ENCODE measurements around the gene IMP3.

DNA sequence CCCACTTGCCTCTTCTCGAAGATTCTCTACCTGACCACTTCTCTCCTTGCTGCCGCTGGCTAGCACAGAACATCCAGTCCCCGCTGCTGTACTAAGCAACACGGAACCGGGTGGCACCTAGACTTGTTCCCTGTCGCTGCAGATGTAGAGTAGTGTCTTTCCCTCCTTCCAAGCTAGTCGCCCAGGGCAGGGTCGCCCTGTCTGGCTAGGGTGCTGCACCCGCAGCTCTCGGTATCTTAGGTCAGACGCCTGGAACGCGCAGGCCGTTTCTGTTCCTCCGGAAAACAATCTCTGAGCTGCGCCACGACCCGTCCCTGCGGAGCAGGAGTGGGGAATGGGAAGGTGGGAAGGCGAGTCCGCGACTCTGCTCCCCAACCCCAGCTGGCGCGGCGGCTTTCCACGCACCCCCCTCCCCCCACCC, 6.9 kb upstream of the IMP3 start:
- TF ChIP-seq POLR2A (IDR thresholded peaks at IDR 0.05) (no peak), EP300 (IDR thresholded peaks at IDR 0.05) (peak; percentile 73), POLR2AphosphoS5 (IDR thresholded peaks at IDR 0.05) (no peak)
- TF ChIP-seq, protein P1, sequence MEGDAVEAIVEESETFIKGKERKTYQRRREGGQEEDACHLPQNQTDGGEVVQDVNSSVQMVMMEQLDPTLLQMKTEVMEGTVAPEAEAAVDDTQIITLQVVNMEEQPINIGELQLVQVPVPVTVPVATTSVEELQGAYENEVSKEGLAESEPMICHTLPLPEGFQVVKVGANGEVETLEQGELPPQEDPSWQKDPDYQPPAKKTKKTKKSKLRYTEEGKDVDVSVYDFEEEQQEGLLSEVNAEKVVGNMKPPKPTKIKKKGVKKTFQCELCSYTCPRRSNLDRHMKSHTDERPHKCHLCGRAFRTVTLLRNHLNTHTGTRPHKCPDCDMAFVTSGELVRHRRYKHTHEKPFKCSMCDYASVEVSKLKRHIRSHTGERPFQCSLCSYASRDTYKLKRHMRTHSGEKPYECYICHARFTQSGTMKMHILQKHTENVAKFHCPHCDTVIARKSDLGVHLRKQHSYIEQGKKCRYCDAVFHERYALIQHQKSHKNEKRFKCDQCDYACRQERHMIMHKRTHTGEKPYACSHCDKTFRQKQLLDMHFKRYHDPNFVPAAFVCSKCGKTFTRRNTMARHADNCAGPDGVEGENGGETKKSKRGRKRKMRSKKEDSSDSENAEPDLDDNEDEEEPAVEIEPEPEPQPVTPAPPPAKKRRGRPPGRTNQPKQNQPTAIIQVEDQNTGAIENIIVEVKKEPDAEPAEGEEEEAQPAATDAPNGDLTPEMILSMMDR (IDR thresholded peaks at IDR 0.05): no peak
